HG02840 (cell line): ENCODE measurements around the gene AARS2.
"Not testable (repeated sequence)": the region's sequence is repeated elsewhere in the genome, so short reads cannot be mapped to it uniquely, and the experiment has no call there.

ENCODE experiments used
- ATAC-seq: cut with Tn5 transposase; IDR thresholded peaks from one replicate; pipeline ENCODE4 v1.9.1; 2021; ENCODE audit warnings: mild to moderate bottlenecking, moderate library complexity, moderate number of reproducible peaks; ENCODE audit not compliant: unreplicated experiment, low FRiP score

Gene AARS2

GRCh38 chr6:44333273-44333919 lies 20.2 kb upstream of the AARS2 start:
- ATAC-seq = no peak

GRCh38 chr6:44332585-44332984 lies 19.4 kb upstream of the AARS2 start:
- ATAC-seq = no peak

GRCh38 chr6:44329858-44330257 lies 16.7 kb upstream of the AARS2 start:
- no peak for ATAC-seq

GRCh38 chr6:44328203-44328602 lies 15.1 kb upstream of the AARS2 start:
- ATAC-seq = not testable (repeated sequence)

- ATAC-seq = no peak
Observed at GRCh38 chr6:44327760-44328159, 14.6 kb upstream of the AARS2 start.

- ATAC-seq = no peak
Observed at GRCh38 chr6:44327096-44327495, 13.9 kb upstream of the AARS2 start.

- ATAC-seq = no peak
Observed at GRCh38 chr6:44321210-44321609, 8.1 kb upstream of the AARS2 start.

DNA sequence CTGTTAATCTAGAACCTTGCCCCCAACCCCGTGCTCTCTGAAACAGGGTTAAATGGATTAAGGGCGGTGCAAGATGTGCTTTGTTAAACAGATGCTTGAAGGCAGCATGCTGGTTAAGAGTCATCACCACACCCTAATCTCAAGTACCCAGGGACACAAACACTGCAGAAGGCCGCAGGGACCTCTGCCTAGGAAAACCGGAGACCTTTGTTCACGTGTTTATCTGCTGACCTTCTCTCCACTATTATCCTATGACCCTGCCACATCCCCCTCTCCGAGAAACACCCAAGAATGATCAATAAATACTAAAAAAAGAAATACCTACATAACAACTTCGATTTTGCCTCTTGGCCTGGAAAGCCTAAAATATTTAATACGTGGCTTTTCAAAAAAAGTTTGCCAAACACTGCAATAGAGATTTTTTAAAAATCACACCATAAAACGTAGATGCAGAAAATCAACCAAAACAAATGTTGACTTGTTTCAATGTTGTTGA lies 4.0 kb upstream of the AARS2 start:
- ATAC-seq = not testable (repeated sequence)

DNA sequence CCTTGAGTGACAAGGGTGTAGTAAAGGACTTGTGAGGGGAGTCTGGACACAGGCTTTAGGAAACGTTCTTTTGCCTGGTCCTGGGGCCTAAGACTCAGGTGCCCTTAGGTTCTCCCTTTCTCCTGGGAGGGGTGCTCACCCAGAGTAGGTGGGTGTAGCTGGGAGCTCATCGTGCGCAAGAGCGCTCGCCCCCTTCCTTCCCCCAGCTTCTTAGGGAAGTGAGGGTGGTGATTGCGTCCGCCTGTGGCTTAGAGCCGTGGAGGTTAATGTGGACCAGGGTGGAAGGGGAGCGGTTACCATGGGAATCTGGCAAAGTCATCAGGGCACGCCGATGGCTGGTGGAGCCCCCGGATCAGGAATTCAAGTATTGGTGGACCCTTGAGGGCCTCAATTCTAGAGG lies 3.3 kb upstream of the AARS2 start:
- ATAC-seq = no peak

GRCh38 chr6:44315951-44316350 lies 2.8 kb upstream of the AARS2 start:
- ATAC-seq = no peak

DNA sequence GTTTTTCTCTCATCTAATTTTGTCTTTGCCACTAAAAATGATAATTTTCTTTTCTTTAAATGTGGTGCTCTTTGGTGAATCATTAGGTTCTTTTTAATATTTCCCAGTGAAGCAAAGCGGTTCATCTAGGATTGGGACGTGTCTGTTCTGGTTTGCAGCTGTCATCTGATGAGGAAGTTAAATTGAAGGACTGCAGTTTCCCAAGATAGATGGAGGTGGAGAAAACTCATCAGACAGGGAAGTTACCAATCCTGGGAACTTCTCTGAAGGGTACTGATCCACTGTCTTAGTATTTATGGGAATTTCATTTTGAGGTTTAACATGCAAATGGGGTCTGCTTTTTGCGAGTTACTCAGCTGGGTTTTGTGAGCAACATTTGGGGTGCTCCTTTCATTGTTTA lies 2.4 kb upstream of the AARS2 start:
- no peak for ATAC-seq

DNA sequence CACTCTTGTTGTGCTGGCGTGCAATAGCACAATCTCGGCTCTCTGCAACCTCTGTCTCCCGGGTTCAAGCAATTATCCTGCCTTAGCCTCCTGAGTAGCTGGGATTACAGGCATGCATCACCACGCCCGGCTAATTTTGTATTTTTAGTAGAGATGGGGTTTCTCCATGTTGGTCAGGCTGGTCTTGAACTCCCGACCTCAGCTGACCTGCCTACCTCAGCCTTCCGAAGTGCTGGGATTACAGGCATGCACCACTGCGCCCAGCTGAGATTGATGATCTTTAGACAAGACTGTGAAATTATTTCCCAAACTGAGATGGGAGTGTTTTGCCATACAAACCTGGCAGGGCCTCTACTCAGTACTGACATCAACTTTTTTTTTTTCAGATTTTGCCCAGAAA lies 1.5 kb upstream of the AARS2 start:
- not testable (repeated sequence) for ATAC-seq

DNA sequence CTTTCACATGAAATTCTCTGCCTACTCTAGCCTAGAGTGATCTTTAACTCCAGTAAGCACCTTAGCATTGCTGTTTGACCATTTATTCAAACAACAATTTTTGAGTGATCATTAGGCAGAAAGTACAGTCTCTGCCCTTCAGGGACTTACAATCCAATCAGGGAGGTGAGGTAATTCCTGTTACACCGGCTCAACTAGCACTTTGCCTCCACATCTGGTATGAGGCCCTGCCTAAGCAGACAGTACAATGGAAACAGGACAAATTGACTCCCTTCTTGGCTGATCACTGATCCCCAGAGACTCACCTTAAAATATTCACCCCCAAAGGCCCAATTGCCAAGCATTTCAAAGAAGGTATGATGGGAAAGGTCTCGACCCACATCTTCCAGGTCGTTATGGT lies 1.4 kb downstream of the AARS2 start:
- ATAC-seq = no peak

GRCh38 chr6:44311304-44311703 lies 1.8 kb downstream of the AARS2 start:
- ATAC-seq = no peak

DNA sequence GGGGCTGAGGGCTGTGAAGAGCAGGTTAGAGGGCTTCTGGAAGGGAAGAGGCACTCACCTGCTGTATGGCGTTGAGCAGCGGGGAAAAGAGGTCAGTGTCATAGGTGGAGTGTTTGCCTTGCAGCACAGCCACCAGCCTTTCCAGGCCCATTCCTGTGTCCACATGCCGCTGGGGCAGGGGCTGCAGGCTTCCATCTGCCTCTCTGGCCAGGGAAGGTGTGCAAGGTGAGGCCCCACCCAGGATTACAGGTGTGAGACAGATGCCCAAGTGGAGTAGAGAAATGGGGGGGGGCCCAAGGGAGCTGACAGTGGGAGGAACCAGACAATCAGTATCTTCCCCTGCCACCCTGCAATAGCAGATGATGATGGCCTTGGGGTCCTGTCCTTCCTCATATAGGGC lies 2.9 kb downstream of the AARS2 start:
- ATAC-seq = no peak

GRCh38 chr6:44309631-44310030 lies 3.5 kb downstream of the AARS2 start:
- ATAC-seq = no peak

GRCh38 chr6:44309092-44309491 lies 4.1 kb downstream of the AARS2 start:
- no peak for ATAC-seq

- no peak for ATAC-seq
Observed at GRCh38 chr6:44307217-44307616, 5.9 kb downstream of the AARS2 start.

GRCh38 chr6:44306710-44307109 lies 6.4 kb downstream of the AARS2 start:
- no peak for ATAC-seq

GRCh38 chr6:44305200-44305725 lies 7.9 kb downstream of the AARS2 start:
- no peak for ATAC-seq

GRCh38 chr6:44304282-44305199 lies 8.6 kb downstream of the AARS2 start:
- no peak for ATAC-seq
